Measurements from ENCODE around the gene DCAF12.

- no peak for TF ChIP-seq CTCF (conservative IDR thresholded peaks at IDR 0.05 in 1 of 2, IDR thresholded peaks at IDR 0.05 in 1 of 2; ENCODE audit: extremely low read depth in 1 of 2, insufficient read depth in 1 of 2, low read depth in 1 of 2, low read length in 2 of 2)
- no peak for TF ChIP-seq EZH2 (IDR thresholded peaks at IDR 0.05; ENCODE audit: borderline replicate concordance, low read length)
These were observed 6.8 kb downstream of the DCAF12 start for GRCh38 chr9:34119713-34120112.
